Measurements from ENCODE around the gene SAPCD1.
A peak's percentile ranks its signal among the peaks of the same experiment; 100 is the strongest.
"Not testable (repeated sequence)": the region's sequence is repeated elsewhere in the genome, so short reads cannot be mapped to it uniquely, and the experiment has no call there.

SAPCD1 gene

DNA sequence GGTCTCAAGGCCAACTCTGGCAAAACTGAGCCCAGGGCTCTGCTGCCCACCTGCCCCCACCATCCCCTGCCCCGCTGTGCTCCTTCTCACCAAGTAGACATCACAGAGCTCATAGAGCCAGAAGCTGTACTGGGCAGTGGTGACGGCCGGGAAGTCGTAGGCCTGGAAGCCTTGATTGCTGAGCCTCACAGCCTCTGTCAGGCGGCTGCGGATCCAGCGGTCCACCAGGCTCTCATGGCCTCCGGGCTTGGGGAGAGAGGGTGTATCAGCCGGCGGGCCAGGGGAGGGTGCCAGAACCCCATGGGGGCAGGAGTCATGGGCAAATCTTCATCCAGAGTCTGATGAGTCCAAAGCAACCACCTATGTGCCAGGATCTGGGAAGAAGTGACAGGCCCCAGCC lies 17.5 kb downstream of the SAPCD1 start:
- no peak for DNase-seq

DNA sequence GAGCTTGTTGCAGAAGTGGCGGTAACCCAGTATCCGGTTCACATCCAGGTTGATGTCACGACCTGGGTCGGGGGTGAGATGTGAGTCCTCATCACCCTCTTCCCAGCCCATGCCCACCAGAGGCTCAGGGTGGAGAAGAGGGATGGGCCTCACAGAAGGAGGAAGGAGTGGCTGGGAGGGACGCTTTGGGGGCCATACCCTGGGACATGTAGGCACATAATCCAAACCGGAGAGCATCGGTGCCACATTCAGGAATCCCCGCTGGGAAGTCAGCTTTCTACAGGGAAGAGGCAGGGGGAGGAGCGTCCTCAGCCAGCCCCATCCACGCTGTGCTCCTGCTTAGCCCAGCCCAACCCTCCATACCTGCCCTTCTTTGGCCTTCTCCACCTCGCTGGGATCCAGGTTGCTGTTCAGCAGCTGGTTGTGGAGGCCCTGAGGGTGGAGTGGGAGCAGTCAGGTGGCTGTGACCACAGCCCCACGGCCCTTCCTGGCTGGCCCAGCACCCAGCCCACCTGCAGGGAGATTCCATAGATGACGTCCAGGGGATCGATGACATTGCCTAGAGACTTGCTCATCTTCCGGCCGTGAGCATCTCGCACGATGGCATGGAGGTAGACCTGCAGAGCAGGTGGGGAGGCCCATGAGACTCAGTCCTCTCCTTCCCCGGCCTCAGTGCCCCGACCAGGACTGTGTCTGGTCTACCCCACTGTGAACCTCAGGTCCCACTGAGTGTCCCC lies 18.2 kb downstream of the SAPCD1 start:
- DNase-seq = no peak

DNA sequence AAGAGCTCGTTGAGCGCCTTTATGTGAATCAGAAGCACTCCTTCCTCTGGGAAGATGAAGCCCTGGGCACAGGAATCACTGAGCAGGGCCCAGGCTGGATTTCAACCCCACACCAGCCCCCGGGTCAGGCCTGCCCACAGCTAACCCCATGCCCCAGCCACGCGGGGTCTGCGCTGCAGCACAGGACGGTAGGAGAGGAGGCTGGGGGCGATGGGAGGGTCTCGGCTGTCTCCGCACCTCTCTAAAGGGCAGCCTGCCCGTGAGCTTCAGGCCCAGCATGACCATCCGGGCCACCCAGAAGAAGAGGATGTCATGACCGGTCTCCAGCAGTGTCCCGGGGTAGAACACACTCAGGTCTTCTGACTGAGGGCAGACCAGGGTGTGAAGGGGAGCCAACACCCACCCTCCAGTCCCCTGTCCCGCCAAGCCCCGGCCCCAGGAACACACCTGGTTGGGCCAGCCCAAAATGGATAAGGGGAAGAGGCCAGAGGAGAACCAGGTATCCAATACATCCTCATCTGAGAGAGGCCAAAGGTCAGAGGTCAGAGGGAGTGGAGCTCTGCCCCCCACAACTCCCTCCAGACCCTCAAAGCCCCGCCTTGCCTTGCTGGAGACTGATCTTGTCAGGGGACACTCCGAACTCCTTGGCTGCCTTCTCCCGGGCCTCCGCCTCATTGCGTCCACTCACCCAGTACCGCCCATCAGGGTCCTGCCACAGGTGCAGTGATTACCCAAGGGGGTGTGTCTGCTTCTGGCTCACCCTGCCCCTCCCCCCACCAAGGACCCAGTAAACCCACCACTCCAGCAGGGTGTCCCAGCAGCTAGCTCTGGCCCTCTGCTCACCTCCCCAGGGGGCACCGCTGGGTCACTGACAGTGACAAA lies 19.0 kb downstream of the SAPCD1 start:
- DNase-seq = no peak

DNA sequence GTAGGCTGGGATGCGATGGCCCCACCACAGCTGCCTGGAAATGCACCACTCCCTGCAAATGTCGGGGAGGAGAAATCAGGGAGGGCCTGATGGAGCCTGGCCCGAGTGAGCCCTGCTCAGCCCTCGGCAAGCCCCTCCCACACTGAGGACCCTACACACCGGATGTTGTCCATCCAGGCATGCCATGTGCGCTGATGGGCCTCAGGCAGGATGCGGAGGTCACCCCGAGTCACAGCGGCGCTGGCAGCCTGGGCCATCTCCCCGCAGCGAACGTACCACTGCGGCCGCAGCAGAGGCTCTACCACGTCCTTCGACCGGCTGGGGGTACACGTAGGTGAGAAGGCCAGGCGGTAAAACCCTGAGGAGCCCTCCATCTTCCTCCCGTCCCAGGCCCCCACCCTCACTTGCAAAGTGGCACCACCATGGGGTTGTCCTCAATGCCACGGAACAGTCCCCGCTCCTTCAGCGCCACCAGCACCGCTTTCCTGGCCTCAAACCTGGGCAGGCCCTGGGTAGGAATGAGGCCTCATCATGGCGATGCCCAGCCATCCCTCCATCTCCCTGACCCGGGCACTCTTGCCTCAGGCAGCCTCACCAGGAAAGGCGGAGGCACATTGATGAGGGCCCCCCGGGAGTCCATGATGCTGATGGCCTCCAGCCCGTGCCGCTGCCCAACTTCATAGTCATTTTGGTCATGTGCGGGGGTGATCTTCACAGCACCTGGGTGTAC lies 19.8 kb downstream of the SAPCD1 start:
- DNase-seq = no peak

DNA sequence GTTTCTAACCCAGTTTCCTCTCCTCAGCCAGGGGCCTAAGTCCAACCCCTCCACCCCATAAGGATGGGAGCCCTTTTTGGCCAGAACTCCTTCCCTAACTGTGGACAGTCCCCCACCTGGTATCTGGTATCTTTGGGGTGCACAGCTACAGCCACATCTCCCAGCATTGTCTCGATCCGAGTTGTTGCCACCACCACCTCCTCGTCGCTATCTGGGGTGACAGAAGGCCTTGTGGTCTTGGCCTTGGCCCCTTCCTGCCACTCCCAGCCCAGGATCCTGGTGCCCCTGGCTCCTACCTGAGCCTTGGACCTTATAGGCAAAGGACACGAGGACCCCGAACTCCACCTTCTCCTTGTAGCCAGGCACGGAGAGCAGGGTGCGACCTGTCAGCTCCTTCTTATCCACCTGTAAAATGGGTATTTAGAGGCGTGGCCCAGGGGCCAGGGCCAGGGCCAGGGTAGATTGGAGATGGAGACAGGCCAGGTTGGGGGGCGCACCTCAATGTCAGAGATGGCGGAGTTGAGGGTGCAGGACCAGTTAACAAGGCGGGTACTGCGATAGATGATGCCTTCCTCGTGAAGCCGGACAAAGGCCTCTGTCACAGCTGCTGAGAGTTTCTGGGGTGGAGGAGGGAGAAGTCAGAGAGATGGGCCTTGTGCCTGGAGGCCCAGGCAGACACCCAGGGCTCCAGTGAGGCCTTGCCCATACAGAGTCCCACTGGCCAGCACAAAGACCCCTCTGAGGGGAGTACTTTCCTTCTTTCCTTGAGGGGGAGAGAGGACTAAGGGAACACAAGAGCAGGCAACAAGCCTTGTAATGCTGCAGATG lies 21.9 kb downstream of the SAPCD1 start:
- DNase-seq = no peak

DNA sequence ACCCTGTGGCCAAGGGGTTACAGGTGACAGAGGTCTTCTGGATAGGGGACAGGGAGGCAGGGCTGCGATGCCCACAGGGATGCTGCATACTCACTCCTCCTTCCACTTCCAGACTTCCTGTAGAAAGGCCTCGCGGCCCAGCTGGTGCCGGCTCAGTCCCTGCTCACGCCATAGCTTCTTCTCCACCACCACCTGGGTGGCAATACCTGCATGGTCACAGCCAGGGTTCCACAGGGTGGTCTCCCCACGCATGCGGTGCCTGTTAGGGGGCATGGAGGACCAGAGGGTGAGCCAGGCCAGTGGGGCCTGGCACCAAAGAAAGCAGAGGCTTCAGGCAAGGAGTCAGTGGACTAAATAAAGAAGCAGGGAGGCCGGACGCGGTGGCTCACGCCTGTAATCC lies 23.0 kb downstream of the SAPCD1 start:
- DNase-seq = no peak

DNA sequence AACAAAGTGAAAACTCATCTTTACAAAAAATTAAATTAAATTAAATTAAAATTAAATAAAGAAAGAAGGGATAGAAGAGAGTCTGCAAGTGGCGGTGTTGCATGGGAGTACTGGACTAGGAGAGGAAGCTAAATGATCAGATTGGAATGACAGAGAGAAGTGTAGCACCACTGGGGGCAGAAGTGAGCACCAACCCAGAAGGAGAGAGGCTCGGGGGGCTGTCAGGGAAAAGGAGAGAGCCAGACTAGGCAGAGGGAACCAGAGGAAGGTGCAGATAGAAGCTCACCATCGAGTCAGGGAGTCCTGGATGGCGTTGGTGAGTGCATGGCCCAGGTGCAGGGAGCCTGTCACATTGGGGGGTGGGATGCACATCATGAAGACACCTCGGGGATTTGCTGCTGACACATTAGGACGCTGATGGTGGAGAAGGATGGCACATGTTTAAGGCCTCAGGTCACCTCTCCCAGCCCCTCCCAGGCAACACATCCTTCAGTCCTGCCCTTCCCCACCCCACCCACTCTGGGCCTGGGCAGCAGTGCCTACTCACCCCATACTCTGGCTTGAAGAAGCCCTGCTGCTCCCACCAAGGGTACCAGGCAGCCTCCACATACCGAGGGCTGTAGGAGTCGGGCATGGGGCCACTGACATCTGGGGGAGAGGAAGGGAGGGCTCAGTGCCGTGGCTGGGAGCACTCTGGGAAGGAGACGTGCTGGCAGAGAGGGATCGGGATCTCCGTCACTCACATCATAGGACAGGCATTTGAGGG lies 29.1 kb downstream of the SAPCD1 start:
- peak in 1 of 4 experiments; percentile 23 for DNase-seq

DNA sequence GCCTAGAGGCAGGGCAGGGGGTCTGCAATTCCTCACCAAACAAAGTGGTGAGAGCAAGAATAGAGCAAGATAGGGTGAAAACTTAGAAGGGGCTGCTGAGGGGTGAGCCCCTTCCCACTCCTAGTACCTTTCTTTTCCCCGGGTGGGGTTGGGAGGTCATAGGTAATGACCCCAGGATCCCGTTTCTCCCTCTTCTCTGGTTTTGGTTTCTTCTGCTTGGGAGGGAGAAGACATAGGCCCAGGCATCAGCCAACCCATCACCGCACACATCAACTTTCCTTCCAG lies 29.6 kb downstream of the SAPCD1 start:
- DNase-seq = no peak

DNA sequence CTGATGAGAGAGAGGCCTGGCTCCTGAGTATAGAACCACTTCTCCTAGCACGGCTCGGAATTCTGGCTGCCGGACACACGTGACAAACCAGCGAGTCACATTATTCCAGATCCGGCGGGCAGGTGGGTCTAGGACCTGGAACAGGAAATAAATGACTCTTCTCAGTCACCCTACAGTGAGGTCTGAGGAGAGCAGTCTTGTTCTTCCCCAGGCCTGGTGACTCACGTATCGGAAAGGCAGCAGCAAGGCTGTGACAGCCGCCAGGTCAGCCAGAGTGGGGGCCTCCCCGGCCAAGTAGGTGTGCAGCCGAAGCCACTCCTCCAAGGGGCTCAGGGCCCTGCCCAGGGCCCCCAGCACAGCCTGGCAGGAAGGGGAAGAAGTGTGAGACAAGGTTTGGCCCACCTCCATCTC lies 30.3 kb downstream of the SAPCD1 start:
- DNase-seq = no peak

DNA sequence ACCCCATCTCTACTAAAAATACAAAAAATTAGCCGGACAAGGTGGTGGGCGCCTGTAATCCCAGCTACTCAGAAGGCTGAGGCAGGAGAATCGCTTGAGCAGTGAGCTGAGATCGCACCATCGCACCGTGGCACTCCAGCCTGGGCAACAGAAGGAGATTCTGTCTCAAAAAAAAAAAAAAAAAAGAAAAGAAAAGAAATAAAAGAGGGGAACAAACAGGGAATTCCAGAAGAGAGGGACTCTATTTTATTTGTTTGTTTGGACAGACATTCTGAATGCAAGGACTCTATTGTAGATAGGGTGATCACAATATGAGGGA lies 31.4 kb downstream of the SAPCD1 start:
- not testable (repeated sequence) for DNase-seq

DNA sequence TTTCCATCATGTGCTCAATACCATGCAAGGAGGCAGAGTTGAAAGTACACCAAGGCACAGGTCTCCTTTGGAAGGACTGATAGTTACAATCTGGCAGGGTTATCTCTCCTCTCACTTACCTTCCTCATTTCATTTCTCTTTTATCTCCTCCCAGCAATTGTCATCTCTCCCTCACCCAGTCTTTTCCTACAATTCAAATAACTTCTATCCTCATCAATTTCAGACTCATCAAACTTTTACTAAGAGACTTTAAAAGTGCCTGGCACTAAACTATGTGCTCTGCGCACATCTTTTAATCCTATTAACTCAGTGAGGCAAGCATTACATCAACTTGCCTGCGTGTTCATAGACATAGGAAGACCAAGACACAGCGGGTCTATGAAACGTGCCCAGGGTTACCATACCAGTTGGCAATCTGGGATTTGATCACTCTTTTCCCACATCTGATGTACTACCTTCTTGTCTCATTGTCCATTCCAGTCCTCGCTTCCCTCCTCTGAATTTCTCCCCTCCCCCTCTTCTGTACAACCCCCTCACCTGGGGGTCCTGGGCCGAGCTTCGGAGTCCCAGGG lies 31.9 kb downstream of the SAPCD1 start:
- DNase-seq = no peak

DNA sequence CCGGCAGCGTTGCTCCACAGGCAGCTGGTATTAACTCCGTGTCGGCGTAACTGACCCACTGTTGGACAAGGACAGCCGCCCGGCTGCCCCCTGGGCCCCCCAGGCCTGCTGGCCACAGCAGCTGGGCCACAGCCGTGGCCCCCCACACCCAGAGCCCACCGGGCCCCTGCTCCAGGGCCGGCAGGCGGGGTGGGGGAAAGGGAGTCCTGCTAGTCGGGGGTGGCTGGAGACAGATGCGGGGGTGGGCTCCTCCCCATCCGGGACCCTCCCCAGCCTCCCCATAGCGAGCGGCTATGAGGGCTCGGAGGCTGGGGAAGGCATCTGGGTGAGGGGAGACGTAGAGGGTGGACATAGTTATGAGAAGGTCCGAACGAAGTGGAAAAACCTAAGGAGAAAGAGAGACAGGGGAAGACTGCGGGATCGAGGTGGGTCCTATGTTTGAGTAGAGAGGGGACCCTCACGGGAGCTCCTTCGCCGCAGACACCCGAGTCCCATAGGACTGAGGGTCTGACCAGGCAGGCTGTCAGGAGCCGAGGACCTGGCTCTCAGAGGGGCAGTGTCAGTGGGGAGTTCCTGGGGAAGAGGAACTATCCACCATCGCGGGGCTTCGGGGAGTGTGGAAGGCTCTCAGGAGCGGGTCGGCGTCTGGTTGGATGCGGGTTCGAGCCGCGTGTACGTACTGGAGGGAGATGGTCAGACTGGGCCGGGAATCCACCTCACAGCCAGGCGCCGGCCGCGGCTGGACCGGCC lies 32.6 kb downstream of the SAPCD1 start:
- DNase-seq = no peak

DNA sequence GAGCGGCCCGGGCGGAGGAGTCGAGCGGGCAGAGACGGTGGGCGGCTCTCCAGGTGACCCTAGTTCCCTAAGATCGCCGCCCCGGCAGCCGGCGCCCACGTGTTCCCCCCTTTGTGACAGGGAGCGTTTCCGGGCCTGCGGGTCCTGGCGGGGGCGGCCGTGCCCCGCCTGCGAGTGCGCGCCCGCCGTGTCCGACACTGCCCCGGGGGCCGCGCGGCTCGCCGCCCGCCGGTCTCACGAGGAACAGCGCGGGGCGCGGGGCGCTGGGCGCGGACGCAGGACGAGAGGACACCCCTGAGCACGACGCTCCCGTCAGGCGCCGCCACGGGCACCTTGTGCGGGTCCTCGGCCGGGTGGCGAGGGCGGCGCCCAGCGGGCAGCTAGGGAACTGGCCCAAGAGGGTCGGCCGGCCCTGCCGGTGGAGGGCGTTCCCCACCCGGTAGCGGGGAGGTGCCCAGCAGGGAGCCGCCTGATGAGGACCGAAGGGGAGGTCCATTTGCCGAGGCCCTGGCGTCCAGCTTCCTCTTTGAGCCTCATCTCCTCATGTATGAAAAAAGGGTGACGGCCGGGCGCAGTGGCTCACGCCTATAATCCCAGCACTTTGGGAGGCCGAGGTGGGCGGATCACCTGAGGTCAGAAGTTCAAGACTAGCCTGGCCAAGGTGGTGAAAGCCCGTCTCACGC lies 33.3 kb downstream of the SAPCD1 start, which contains the start of gene VARS1:
TSS of gene VARS1 (minus strand) at position 137 of the 683 bp plus-strand sequence. CDS start 535 bp downstream, outside the sequence.
- peak; percentile 63 to 80 (median 76) for DNase-seq

DNA sequence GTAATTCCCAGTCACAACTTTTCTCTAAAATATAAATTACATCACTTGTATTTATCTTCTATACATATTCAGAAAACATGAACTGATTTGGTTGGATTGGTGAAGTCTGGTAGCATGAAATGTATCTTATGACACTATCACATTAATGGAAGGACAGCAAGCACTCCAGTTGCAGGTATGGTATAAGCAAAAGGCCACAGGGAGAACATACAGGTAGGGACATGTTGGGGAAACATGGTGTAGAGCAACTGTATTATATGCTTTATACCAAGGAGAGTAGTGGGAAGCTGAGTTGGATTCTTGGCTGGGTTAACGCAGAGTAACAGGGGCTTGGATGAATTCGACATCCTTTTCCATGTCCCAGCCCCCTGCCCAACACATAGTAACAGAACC lies 34.5 kb downstream of the SAPCD1 start:
- DNase-seq = no peak

DNA sequence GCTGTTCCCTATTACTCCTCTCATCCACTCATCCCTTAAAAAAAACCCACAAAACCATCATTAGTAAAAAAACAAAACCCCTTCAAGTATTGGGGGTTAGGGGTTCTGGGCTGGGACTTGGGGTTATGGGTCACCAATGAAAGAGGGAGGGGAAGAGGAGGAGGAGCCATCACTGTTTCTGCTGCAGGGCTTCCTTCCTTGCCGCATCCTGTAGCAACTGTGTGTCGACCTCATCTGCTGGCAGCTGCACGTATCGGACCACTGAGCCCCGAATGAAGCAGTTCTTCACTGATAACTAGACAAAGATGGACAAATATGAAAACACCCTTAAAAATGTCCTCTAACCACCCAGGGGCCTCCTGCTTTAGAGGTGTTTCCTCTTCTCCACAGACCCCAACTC lies 35.1 kb downstream of the SAPCD1 start:
- peak in 1 of 4 experiments; percentile 21 for DNase-seq

DNA sequence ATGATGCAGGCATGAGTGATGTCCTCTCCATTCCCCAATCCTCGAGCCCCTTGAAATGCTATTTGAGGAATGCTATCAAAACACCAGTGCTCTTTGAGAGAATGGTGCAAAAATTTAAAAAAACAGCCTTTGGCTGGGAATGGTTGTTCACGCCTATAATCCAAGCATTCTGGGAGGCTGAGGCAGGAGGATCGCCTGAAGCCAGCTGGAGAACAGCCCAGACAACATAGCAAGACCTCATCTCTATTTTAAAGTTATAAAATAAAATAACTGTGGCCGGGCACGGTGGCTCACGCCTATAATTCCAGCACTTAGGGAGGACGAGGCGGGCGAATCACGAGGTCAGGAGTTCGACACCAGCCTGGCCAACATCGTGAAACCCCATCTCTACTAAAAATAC lies 37.3 kb downstream of the SAPCD1 start:
- DNase-seq = no peak

DNA sequence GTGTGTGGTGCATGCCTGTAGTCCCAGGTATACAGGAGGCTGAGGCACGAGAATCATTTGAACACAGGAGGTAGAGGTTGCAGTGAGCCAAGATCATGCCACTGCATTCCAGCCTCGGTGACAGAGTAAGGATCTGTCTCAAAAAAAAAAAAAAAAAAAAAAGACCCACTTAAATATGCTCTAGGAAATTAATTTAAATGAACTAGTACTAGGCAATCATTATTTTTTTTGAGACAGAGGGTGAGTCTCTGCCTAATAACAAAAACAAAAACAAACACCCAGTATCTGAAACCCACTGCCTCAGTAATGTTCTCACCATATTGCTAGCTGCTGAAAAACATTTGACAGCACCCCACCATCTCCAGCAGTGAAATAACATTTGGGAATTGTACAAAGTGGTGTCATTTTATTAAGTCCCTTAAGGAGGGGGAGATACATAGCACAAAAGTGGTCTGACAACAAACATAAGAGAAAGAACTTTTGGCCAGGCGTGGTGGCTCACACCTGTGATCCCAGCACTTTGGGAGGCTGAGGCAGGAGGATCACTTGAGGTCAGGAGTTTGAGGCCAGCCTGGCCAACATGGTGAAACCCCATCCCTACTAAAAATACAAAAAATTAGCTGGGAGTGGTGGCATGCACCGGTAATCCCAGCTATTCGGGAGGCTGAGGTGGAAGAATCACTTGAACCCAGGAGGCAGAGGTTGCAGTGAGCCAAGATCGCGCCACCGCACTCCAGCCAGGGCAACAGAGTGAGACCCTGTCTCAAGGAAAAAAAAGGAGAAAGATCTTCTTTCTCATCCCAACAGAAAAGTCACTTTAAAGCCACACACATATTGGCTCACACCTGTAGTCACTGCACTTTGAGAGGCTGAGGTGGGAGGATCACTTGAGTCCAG lies 38.8 kb downstream of the SAPCD1 start:
- DNase-seq = not testable (repeated sequence)

DNA sequence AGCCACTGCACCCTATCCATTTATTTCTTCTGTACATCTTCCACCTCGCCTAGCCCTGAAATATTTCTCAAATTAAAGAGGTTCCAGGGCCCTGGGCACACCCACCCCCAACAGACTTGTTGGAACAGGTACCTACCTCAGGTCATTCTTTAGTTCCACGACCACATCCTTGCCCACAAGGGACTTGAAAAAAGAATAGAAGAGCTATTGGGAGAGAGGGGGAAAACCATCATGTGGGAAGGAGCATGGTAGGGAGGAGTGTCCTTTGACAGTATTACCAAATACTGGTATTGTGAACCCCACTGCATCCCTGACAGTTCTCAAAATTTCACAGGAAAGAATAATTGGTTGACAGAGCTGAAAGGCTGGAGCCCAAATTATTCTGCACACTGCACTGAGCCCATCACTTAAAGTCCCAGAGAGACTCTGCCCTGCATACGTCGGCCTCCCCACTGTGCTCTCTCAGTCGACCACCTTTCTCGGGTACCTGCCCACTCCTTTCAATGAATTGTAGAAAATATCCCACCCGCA lies 43.5 kb downstream of the SAPCD1 start:
- DNase-seq = no peak

Measured in activated CD4-positive, CD25-positive, alpha-beta regulatory T cell (primary cell).